Stimulated activated naive CD8-positive, alpha-beta T cell treated with anti-CD3 and anti-CD28 coated beads, Interleukin-15, Interleukin-2, amounts not matched to agents 100 ng/mL and 50 ng/mL, for 24 hours (primary cell): ENCODE data around the gene PLSCR3.
A peak's percentile ranks its signal among the peaks of the same experiment; 100 is the strongest.

Source experiments
- H3K27ac Mint-ChIP-seq: one replicate; pipeline ENCODE4 v1.8.0; 2021; ENCODE audit warnings: mild to moderate bottlenecking, mixed read lengths
- H3K27me3 Mint-ChIP-seq: one replicate; pipeline ENCODE4 v1.8.0; 2021; ENCODE audit warnings: mixed read lengths
- H3K36me3 Mint-ChIP-seq: one replicate; pipeline ENCODE4 v1.8.0; 2021; ENCODE audit warnings: low read depth, mixed read lengths
- H3K4me1 Mint-ChIP-seq: one replicate; pipeline ENCODE4 v1.8.0; 2021; ENCODE audit warnings: low read depth, mixed read lengths
- H3K4me3 Mint-ChIP-seq: one replicate; pipeline ENCODE4 v1.8.0; 2021; ENCODE audit warnings: mild to moderate bottlenecking, mixed read lengths
- H3K9me3 Mint-ChIP-seq: one replicate; pipeline ENCODE4 v1.8.0; 2021; ENCODE audit warnings: mixed read lengths

The PLSCR3 gene

DNA sequence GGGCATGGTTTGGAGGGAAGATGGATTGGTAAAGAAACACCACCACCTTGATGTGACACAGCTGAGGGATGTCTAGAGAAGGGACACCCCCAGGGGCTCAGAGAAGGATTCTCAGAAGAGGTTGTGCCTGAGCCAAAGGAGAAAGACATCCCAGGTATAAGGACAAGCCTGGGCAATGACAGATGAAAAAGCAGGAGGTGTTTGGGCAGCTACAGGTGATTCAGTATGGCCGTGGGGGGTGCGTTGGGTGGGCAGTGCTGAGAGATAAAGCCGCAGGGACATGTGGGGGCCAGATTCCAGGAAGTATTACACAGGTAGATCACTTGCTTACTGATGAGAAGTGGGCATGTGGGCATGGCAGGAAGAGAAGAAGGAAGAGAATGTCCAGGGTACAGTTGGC, 32.4 kb downstream of the PLSCR3 start:
- Mint-ChIP-seq H3K27ac (no peak overlapping the region), H3K4me1 (no peaks in the 10 kb centered on the region), H3K36me3 (no peaks in the 10 kb centered on the region)

DNA sequence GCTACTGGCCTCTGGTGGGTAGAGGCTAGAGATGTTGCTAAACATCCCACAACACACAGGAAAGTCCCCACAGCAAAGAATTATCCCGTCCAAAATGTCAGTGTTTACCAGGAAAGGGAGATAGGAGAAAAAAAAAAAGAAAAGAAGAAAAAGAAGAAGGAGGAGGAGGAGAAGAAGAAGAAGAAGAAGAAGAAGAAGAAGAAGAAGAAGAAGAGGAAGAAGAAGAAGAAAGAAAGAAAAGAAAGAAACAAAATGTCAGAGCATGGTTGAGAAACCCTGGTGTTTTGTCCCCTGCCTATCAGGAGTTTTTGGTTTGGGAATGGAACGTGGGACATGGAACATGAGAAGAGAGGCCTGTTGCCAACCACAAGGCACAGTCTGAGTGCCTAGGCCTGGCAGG, 36.9 kb downstream of the PLSCR3 start:
- Mint-ChIP-seq H3K36me3 (no peaks in the 10 kb centered on the region), H3K9me3 (no peaks in the 10 kb centered on the region), H3K4me3 (no peak overlapping the region), H3K27me3 (no peaks in the 10 kb centered on the region), H3K27ac (no peak overlapping the region), H3K4me1 (peaks cover 19% of the 10 kb centered on the region)

More for the DNA sequence above, 32.4 kb downstream of the PLSCR3 start:
- H3K9me3 Mint-ChIP-seq = no peaks in the 10 kb centered on the region
- no peaks in the 10 kb centered on the region for H3K27me3 Mint-ChIP-seq
- H3K4me3 Mint-ChIP-seq = no peak overlapping the region

DNA sequence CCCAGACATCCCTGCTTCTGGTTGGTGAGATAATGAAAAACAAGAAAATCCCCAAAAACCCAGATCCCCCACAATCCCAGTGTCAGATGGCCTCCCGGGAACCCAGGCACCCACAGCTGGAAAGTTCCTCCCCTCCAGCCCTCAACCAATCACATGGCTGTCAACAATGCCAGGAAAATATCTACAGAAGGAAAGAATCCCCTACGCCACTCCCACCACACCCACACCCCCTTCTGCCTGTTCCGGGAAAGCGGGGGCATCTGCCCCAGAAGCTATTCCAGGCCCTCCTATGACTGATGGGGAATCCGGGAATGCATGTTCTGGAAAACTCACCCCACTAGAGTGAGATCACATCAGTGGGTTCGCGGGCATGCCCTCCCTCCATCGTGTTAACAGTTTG, 37.6 kb downstream of the PLSCR3 start:
- no peak overlapping the region for H3K27ac Mint-ChIP-seq
- H3K9me3 Mint-ChIP-seq = no peaks in the 10 kb centered on the region

DNA sequence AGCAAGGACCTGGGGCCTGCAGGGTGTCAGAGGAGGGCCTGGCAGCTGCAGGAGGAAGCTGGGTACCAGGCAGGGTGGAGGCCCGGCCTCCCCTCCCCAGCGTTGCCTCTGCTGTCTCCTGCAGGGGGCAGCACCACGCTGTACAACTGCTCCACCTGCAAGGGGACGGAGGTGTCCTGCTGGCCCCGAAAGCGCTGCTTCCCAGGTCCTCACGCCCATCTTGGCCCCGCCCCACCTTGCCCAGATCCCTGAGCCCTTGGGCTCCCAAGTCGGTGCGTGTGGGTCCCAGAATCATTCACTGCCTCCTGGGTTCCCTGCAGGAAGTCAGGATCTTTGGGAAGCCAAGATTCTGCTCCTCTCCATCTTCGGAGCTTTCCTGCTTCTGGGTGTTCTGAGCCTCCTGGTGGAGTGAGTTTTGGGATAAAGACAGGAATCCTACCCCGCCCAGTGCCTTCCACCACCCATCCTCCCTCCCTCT, 38.2 kb downstream of the PLSCR3 start:
- Mint-ChIP-seq H3K27me3 (no peaks in the 10 kb centered on the region), H3K36me3 (peaks cover 3% of the 10 kb centered on the region), H3K4me3 (no peak overlapping the region), H3K9me3 (no peaks in the 10 kb centered on the region), H3K27ac (no peak overlapping the region), H3K4me1 (peaks cover 24% of the 10 kb centered on the region)

More for the DNA sequence above, 37.6 kb downstream of the PLSCR3 start:
- Mint-ChIP-seq H3K4me1 (peaks cover 21% of the 10 kb centered on the region), H3K36me3 (no peaks in the 10 kb centered on the region), H3K27me3 (no peaks in the 10 kb centered on the region), H3K4me3 (no peak overlapping the region)

DNA sequence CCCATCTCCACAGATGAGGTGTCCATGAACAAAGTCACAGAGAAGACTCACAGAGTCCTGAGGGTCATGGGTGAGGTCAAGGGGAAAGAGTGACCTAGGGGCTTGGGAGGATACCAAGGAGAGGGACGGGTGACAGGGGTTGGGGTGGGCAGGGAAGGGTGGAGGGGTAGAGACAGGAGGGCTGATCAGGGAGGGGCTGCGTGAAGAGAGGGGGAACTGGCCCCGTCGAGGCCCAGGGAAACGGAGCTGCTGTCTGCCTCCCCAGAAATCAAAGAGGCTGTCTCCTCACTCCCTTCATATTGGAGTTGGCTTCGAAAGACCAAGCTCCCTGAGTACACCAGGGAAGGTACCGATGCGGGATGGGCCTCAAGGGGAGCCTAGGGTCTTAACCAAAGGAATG, 38.8 kb downstream of the PLSCR3 start:
- peaks cover 5% of the 10 kb centered on the region for H3K36me3 Mint-ChIP-seq
- no peaks in the 10 kb centered on the region for H3K27me3 Mint-ChIP-seq
- H3K27ac Mint-ChIP-seq = no peak overlapping the region
- no peak overlapping the region for H3K4me3 Mint-ChIP-seq
- H3K9me3 Mint-ChIP-seq = no peaks in the 10 kb centered on the region
- H3K4me1 Mint-ChIP-seq = peaks cover 28% of the 10 kb centered on the region

DNA sequence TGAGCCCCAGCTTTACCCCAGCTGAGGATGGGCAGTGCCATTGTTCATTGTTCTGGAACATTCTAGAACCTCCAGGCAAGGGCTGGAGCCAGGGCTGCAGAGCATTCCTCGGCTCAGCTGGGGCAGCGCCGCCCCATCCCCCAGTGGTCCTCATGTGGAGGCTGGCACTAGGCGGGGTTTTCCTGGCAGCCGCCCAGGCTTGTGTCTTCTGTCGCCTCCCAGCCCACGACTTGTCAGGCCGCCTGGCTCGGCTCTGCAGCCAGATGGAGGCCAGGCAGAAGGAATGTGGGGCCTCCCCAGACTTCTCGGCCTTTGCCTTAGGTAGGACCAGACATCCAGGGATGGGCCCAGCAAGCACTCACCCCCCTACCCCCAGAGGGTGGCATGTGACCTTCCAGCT, 39.3 kb downstream of the PLSCR3 start, which contains the start of gene TMEM95:
TSS of gene TMEM95 (plus strand) at position 104 of the 400 bp plus-strand sequence. CDS start at position 153, 49 bp downstream.
- Mint-ChIP-seq H3K27ac (peak within 1 kb of the TSS; percentile 27), H3K4me3 (no peak within 1 kb of the TSS), H3K27me3 (no peaks in the 10 kb centered on the region), H3K4me1 (peaks cover 32% of the 10 kb centered on the region), H3K36me3 (peaks cover 5% of the 10 kb centered on the region), H3K9me3 (no peaks in the 10 kb centered on the region)

DNA sequence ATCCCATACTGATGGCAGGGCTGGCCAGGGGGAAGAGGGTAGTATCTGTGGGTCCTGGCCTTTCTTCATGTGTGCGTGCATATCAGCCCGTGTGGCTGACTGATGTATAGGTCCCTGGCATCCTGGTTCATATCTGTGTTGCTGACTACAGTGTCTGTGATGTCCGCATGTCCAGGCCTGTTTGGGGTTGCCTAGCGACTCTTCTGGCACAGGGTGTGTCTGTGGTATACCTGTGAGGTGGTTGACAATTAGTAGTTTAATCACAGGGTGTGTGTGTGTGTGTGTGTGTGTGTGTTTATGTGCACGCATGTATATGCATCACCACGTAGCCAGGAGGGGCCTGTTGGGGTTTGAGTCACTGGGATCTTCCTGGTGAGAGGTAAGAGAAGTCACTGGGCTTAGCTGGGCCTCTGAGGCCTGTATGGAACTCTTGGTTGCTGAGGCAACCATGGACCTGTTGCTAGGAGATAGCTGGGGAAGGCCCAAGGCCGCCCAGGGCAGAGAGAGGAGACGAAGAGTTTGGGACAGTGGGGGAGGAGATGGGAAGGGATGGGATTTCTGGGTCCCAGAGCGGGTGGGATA, 40.0 kb downstream of the PLSCR3 start:
- Mint-ChIP-seq H3K36me3 (peaks cover 5% of the 10 kb centered on the region), H3K4me3 (no peak overlapping the region), H3K27ac (peak overlapping the region; percentile 27), H3K9me3 (no peaks in the 10 kb centered on the region), H3K27me3 (no peaks in the 10 kb centered on the region), H3K4me1 (peaks cover 38% of the 10 kb centered on the region)

DNA sequence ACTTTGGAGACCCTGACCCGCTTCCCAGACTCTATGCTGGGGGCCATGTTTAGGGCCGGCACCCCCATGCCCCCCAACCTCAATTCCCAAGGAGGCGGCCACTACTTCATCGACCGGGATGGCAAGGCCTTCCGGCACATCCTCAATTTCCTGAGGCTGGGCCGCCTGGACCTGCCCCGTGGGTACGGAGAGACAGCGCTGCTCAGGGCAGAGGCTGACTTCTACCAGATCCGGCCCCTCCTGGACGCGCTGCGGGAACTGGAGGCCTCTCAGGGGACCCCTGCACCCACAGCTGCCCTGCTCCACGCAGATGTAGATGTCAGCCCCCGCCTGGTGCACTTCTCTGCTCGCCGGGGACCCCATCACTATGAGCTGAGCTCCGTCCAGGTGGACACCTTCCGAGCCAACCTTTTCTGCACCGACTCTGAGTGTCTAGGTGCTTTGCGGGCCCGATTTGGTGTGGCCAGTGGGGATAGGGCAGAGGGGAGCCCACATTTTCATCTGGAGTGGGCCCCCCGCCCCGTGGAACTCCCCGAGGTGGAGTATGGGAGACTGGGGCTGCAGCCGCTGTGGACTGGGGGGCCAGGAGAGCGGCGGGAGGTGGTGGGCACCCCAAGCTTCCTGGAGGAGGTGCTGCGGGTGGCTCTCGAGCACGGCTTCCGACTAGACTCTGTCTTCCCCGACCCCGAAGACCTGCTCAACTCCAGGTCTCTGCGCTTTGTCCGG, 41.3 kb downstream of the PLSCR3 start:
- H3K36me3 Mint-ChIP-seq = peaks cover 16% of the 10 kb centered on the region
- peak overlapping the region; percentile 84 for H3K4me3 Mint-ChIP-seq
- H3K27me3 Mint-ChIP-seq = no peaks in the 10 kb centered on the region
- no peak overlapping the region for H3K27ac Mint-ChIP-seq
- peaks cover 38% of the 10 kb centered on the region for H3K4me1 Mint-ChIP-seq
- no peaks in the 10 kb centered on the region for H3K9me3 Mint-ChIP-seq

DNA sequence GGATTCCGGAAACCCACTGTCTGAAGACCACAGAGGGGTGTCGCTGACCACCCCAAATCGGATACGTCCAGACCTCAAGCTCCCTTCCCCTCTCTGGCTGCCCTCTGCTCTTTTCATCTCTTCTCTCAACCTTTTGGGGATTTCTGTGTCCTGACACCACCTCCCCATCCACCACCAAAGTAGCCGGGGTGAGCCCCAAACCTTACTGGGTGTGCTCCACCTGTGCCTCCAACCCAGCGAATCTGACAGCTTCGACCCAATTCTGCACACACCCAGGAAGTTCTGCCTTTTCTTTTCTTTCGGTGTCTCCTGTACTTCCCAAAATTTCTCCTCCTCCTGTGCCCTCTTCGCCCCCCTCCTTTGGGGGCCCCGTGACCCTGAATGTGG, 41.8 kb downstream of the PLSCR3 start:
- Mint-ChIP-seq H3K4me3 (peak overlapping the region; percentile 84), H3K9me3 (no peaks in the 10 kb centered on the region), H3K27ac (peak overlapping the region; percentile 74), H3K36me3 (peaks cover 17% of the 10 kb centered on the region), H3K27me3 (no peaks in the 10 kb centered on the region), H3K4me1 (peaks cover 38% of the 10 kb centered on the region)

DNA sequence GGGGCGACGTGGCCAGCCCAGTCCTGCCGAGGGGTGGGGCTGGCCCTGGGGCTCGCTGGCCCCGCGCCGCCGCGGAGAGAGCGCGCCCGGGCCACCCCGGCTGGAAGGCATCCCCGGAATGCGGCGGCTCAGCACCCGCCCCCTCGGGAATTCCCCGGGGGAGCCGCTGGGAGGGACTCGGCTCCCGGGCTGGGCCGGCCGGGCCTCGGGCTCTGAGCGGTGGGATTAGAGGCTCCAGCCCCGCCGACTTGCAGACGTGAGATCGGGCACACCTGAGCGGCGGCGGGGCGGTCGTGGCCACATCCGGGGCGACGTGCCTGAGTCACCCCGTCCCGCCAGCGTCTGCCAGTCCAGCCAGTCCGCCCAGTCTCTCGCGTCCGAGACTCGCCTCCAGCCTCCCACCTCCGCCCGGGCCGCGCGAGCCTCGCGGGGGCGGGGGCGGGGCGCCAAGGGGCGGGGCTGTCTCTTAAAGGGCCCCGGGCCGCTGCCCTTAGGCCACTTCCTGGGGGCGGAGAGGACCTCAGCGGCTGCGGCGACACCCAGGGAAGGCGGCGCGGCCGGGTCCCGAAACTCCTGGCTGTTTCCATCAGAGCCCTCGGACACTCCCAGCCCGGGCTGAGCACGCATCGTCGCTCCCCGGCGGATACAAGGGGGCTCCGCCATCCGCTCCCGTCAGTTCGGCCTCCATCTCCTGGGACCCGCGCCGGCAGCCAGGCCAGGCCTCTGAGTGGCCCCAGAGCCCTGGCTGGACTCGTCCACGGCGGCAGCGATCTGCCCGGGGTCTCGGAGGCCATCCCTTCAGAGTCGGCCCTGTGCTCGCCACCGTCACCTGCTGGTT, 42.4 kb downstream of the PLSCR3 start, which contains the start of gene KCTD11:
TSS of gene KCTD11 (plus strand) at position 498 of the 838 bp plus-strand sequence.
- H3K9me3 Mint-ChIP-seq = no peaks in the 10 kb centered on the region
- peaks cover 38% of the 10 kb centered on the region for H3K4me1 Mint-ChIP-seq
- H3K36me3 Mint-ChIP-seq = peaks cover 21% of the 10 kb centered on the region
- peak within 1 kb of the TSS; percentile 74 for H3K27ac Mint-ChIP-seq
- H3K4me3 Mint-ChIP-seq = peak within 1 kb of the TSS; percentile 84
- H3K27me3 Mint-ChIP-seq = no peaks in the 10 kb centered on the region

DNA sequence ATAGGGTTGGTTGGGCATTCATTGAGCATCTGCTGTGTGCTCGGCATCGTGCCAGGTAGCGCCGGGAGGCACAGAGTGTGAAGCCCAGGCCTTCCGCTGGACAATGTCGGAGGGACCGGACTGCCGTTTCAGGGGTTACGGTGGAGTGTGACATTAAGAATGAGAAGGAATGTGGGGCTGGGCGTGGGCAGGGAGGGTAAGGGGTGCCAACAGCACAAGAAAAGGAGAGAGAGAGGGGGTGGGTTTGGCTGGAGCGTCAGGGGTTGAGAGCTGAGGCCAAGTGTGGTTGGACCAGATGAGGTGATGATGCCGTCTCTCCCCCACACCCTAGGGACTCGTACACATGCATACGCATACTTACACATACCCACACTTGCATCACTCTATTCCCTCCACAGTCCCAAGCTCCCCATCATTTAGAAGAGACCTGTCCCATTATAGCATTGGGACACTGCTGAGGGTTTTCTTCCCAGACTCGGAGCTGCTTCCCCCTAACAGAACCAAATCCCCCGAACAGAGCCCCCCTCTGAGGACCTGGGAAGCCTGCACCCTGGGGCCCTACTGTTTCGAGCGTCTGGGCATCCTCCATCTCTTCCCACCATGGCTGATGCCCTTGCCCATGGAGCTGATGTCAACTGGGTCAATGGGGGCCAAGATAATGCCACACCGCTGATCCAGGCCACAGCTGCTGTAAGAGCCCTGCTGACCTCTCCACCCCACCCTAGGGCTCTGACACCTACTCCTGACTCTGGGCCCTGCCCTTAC, 45.7 kb downstream of the PLSCR3 start:
- no peak overlapping the region for H3K4me3 Mint-ChIP-seq
- no peaks in the 10 kb centered on the region for H3K9me3 Mint-ChIP-seq
- peaks cover 28% of the 10 kb centered on the region for H3K4me1 Mint-ChIP-seq
- peak overlapping the region; percentile 42 for H3K27ac Mint-ChIP-seq
- no peaks in the 10 kb centered on the region for H3K27me3 Mint-ChIP-seq
- peaks cover 35% of the 10 kb centered on the region for H3K36me3 Mint-ChIP-seq

DNA sequence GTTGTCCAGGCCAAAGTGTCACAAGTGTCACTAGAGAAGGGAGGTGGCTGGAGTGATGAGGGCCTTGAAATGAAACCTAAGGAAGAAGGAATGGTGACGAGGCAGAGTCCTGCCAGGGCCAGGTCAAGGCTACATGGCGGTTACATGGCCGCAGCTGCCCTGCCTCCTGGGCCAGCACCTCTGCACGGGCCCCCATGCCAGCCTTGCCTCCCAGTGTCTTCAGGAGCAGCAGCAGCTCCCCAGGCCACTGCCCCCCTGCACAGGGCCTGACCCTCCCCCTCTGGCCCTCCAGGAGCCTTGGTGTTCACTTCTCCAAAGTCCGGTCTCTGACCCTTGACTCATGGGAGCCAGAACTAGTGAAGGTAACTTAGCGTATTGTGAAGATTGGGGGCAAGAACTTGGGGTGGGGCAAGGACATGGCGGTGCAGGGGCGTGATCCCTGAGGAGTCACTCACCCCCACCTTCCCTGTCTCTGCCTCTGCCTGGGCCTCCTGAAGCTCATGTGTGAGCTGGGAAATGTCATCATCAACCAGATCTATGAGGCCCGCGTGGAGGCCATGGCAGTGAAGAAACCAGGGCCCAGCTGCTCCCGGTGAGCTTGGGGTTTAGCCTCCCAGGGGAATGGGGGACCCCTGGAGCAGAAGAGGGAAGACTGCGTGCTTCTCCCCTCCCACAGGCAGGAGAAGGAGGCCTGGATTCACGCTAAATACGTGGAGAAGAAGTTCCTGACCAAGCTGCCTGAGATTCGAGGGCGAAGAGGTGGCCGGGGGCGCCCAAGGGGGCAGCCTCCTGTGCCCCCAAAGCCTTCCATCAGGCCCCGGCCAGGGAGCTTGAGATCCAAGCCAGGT, 46.5 kb downstream of the PLSCR3 start:
- no peak overlapping the region for H3K4me3 Mint-ChIP-seq
- no peaks in the 10 kb centered on the region for H3K9me3 Mint-ChIP-seq
- H3K4me1 Mint-ChIP-seq = peaks cover 27% of the 10 kb centered on the region
- peaks cover 35% of the 10 kb centered on the region for H3K36me3 Mint-ChIP-seq
- H3K27ac Mint-ChIP-seq = peak overlapping the region; percentile 31
- no peaks in the 10 kb centered on the region for H3K27me3 Mint-ChIP-seq

DNA sequence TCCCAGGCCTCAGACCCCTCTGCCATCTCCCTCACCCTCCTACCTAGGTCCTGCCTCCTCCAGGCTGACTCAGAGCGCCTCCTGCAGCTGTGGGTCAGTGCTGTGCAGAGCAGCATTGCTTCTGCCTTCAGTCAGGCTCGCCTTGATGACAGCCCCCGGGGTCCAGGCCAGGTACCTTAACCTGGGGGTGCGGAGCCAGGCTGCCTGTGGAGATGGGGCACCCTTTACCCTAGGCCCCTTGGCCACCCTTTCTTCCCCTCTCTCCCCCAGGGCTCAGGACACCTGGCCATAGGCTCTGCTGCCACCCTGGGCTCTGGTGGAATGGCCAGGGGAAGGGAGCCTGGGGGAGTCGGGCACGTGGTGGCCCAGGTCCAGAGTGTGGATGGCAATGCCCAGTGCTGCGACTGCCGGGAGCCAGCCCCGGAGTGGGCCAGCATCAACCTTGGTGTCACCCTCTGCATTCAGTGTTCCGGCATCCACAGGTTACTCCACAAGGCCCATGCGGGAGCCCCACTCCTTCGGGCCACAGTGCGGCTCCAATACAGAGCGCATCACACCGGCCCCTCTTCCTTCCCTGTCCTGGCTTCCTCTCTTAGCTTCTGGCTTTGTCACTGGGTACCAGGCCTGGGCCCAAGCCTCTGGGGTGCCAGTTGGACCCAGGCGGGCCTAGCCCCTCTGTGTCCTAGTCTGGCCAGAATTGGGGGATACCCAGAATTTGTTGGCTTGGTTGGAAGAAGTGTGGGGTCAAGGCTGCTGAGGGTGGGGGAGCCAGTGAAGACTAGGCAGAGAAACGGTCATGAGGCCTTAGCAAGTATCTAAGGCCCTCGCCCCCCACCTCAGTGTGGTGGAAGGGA, 47.3 kb downstream of the PLSCR3 start:
- no peak overlapping the region for H3K27ac Mint-ChIP-seq
- H3K4me3 Mint-ChIP-seq = no peak overlapping the region
- H3K36me3 Mint-ChIP-seq = peaks cover 40% of the 10 kb centered on the region
- peaks cover 21% of the 10 kb centered on the region for H3K4me1 Mint-ChIP-seq
- no peaks in the 10 kb centered on the region for H3K9me3 Mint-ChIP-seq
- H3K27me3 Mint-ChIP-seq = no peaks in the 10 kb centered on the region
